Stimulated activated CD8-positive, alpha-beta memory T cell treated with anti-CD3 and anti-CD28 coated beads, Interleukin-2, amount 100 ng/mL, for 1 hour (primary cell): ENCODE data around the gene SDHB.

Experiments used
- DNase-seq, 2 donors: peaks; one replicate each; pipeline ENCODE4 v3.0.0-alpha.2; 2020; ENCODE audit warnings: low read depth in 2 of 2

The SDHB gene

GRCh38 chr1:16969057-16969611, 84.7 kb downstream of the SDHB start:
- no peak for DNase-seq
